GM21717 (cell line): ENCODE results near the gene MOG.

Source experiments
- ATAC-seq: cut with Tn5 transposase; IDR thresholded peaks from one replicate; pipeline ENCODE4 v1.9.1; 2021; ENCODE audit warnings: mild to moderate bottlenecking, moderate library complexity; ENCODE audit not compliant: unreplicated experiment

MOG gene

GRCh38 chr6:29674008-29674407 lies 17.1 kb downstream of the MOG start:
- ATAC-seq = no peak

- no peak for ATAC-seq
Observed at GRCh38 chr6:29675561-29675960, 18.7 kb downstream of the MOG start.

GRCh38 chr6:29676981-29677601 lies 20.2 kb downstream of the MOG start:
- no peak for ATAC-seq

- no peak for ATAC-seq
Observed at GRCh38 chr6:29678114-29678513, 21.2 kb downstream of the MOG start.

GRCh38 chr6:29679962-29680361 lies 23.1 kb downstream of the MOG start:
- no peak for ATAC-seq

- ATAC-seq = no peak
Observed at GRCh38 chr6:29680416-29680815, 23.5 kb downstream of the MOG start.

- ATAC-seq = no peak
Observed at GRCh38 chr6:29680904-29681303, 24.0 kb downstream of the MOG start, which contains the start of gene ZFP57. Gene ZFP57, minus strand, starts transcription at chr6:29681152. Its CDS starts 4,149 bp downstream, at chr6:29677003.

GRCh38 chr6:29681811-29682210 lies 24.9 kb downstream of the MOG start:
- ATAC-seq = no peak

- ATAC-seq = no peak
Observed at GRCh38 chr6:29685718-29686326, 28.9 kb downstream of the MOG start.

- no peak for ATAC-seq
Observed at GRCh38 chr6:29694637-29695036, 37.7 kb downstream of the MOG start.

- ATAC-seq = no peak
Observed at GRCh38 chr6:29696147-29697125, 39.5 kb downstream of the MOG start.

GRCh38 chr6:29702519-29703103 lies 45.7 kb downstream of the MOG start:
- no peak for ATAC-seq

GRCh38 chr6:29705389-29706231 lies 48.7 kb downstream of the MOG start:
- no peak for ATAC-seq

- ATAC-seq = no peak
Observed at GRCh38 chr6:29708432-29709179, 51.7 kb downstream of the MOG start.

- no peak for ATAC-seq
Observed at GRCh38 chr6:29709188-29709587, 52.3 kb downstream of the MOG start.

GRCh38 chr6:29710281-29710941 lies 53.5 kb downstream of the MOG start:
- ATAC-seq = no peak

GRCh38 chr6:29720863-29721262 lies 64.0 kb downstream of the MOG start:
- no peak for ATAC-seq
